ENCODE measurements around the gene AKT1S1. TPM values are rescaled to one million over a fixed set of nuclear protein-coding genes. Genes with fewer than 3 reads are reported as not detected.
A peak's percentile ranks its signal among the peaks of the same experiment; 100 is the strongest.

Gene AKT1S1
- total RNA-seq, 2 donors from 2014 or later: 19.2 to 33.8 TPM

GRCh38 chr19:49847731-49848696 is 29.1 kb downstream of the AKT1S1 start:
- H3K36me3 Mint-ChIP-seq (ENCODE audit: low read depth): no peaks in the 10 kb centered on the region
- H3K27me3 Mint-ChIP-seq: no peaks in the 10 kb centered on the region
- no peaks in the 10 kb centered on the region for H3K9me3 ChIP-seq (ENCODE audit: control insufficient read depth, low read length, poor library complexity, severe bottlenecking)
- ATAC-seq (no peak), DNase-seq (no peak)
- no peak overlapping the region for H3K27ac Mint-ChIP-seq
- H3K4me3 Mint-ChIP-seq: no peak overlapping the region
- H3K4me1 Mint-ChIP-seq: peaks cover 16% of the 10 kb centered on the region

- DNase-seq: no peak
- no peaks in the 10 kb centered on the region for H3K27me3 Mint-ChIP-seq
- no peak for ATAC-seq
- no peak overlapping the region for H3K27ac Mint-ChIP-seq
- H3K36me3 Mint-ChIP-seq (ENCODE audit: low read depth): no peaks in the 10 kb centered on the region
- H3K4me1 Mint-ChIP-seq: peaks cover 7% of the 10 kb centered on the region
- no peaks in the 10 kb centered on the region for H3K9me3 ChIP-seq (ENCODE audit: control insufficient read depth, low read length, poor library complexity, severe bottlenecking)
- H3K4me3 Mint-ChIP-seq: no peak overlapping the region
Measured at GRCh38 chr19:49846408-49846807, 30.7 kb downstream of the AKT1S1 start.

GRCh38 chr19:49845414-49845813 is 31.7 kb downstream of the AKT1S1 start:
- H3K9me3 ChIP-seq (ENCODE audit: control insufficient read depth, low read length, poor library complexity, severe bottlenecking): no peaks in the 10 kb centered on the region
- ATAC-seq (no peak), DNase-seq (no peak)
- H3K27me3 Mint-ChIP-seq: no peaks in the 10 kb centered on the region
- H3K36me3 Mint-ChIP-seq (ENCODE audit: low read depth): no peaks in the 10 kb centered on the region
- H3K27ac Mint-ChIP-seq: no peak overlapping the region
- H3K4me1 Mint-ChIP-seq: peaks cover 10% of the 10 kb centered on the region
- no peak overlapping the region for H3K4me3 Mint-ChIP-seq

- ATAC-seq (no peak), DNase-seq (no peak)
- Mint-ChIP-seq H3K4me3 (no peak overlapping the region), H3K27me3 (no peaks in the 10 kb centered on the region), H3K4me1 (peaks cover 4% of the 10 kb centered on the region), H3K36me3 (ENCODE audit: low read depth) (no peaks in the 10 kb centered on the region), H3K27ac (no peak overlapping the region)
- H3K9me3 ChIP-seq (ENCODE audit: control insufficient read depth, low read length, poor library complexity, severe bottlenecking): no peaks in the 10 kb centered on the region
Measured at GRCh38 chr19:49844138-49845095, 32.7 kb downstream of the AKT1S1 start.

GRCh38 chr19:49843265-49843664 is 33.9 kb downstream of the AKT1S1 start:
- DNase-seq (no peak), ATAC-seq (peak; percentile 70)
- H3K4me1 Mint-ChIP-seq: peaks cover 4% of the 10 kb centered on the region
- peaks cover 6% of the 10 kb centered on the region for H3K36me3 Mint-ChIP-seq (ENCODE audit: low read depth)
- H3K4me3 Mint-ChIP-seq: no peak overlapping the region
- H3K27ac Mint-ChIP-seq: no peak overlapping the region
- H3K27me3 Mint-ChIP-seq: no peaks in the 10 kb centered on the region
- no peaks in the 10 kb centered on the region for H3K9me3 ChIP-seq (ENCODE audit: control insufficient read depth, low read length, poor library complexity, severe bottlenecking)

GRCh38 chr19:49840736-49841249 is 36.4 kb downstream of the AKT1S1 start:
- H3K36me3 Mint-ChIP-seq (ENCODE audit: low read depth): peaks cover 9% of the 10 kb centered on the region
- peak overlapping the region; percentile 24 for H3K27ac Mint-ChIP-seq
- peaks cover 2% of the 10 kb centered on the region for H3K4me1 Mint-ChIP-seq
- no peak for DNase-seq
- no peak overlapping the region for H3K4me3 Mint-ChIP-seq
- no peaks in the 10 kb centered on the region for H3K27me3 Mint-ChIP-seq
- no peaks in the 10 kb centered on the region for H3K9me3 ChIP-seq (ENCODE audit: control insufficient read depth, low read length, poor library complexity, severe bottlenecking)
- ATAC-seq: no peak

GRCh38 chr19:49840321-49840720 is 36.8 kb downstream of the AKT1S1 start:
- DNase-seq: no peak
- H3K4me1 Mint-ChIP-seq: peaks cover 2% of the 10 kb centered on the region
- no peak overlapping the region for H3K4me3 Mint-ChIP-seq
- H3K36me3 Mint-ChIP-seq (ENCODE audit: low read depth): peaks cover 9% of the 10 kb centered on the region
- no peaks in the 10 kb centered on the region for H3K9me3 ChIP-seq (ENCODE audit: control insufficient read depth, low read length, poor library complexity, severe bottlenecking)
- ATAC-seq: no peak
- peak overlapping the region; percentile 8 for H3K27ac Mint-ChIP-seq
- no peaks in the 10 kb centered on the region for H3K27me3 Mint-ChIP-seq

- peaks cover 3% of the 10 kb centered on the region for H3K4me1 Mint-ChIP-seq
- DNase-seq (no peak), ATAC-seq (no peak)
- no peak overlapping the region for H3K4me3 Mint-ChIP-seq
- no peaks in the 10 kb centered on the region for H3K27me3 Mint-ChIP-seq
- H3K27ac Mint-ChIP-seq: peak overlapping the region; percentile 8
- no peaks in the 10 kb centered on the region for H3K9me3 ChIP-seq (ENCODE audit: control insufficient read depth, low read length, poor library complexity, severe bottlenecking)
- peaks cover 13% of the 10 kb centered on the region for H3K36me3 Mint-ChIP-seq (ENCODE audit: low read depth)
Measured at GRCh38 chr19:49839713-49840112, 37.4 kb downstream of the AKT1S1 start.

GRCh38 chr19:49838885-49839588 is 38.1 kb downstream of the AKT1S1 start:
- H3K9me3 ChIP-seq (ENCODE audit: control insufficient read depth, low read length, poor library complexity, severe bottlenecking): no peaks in the 10 kb centered on the region
- Mint-ChIP-seq H3K4me1 (peaks cover 4% of the 10 kb centered on the region), H3K4me3 (no peak overlapping the region), H3K36me3 (ENCODE audit: low read depth) (peaks cover 14% of the 10 kb centered on the region), H3K27ac (no peak overlapping the region), H3K27me3 (no peaks in the 10 kb centered on the region)
- ATAC-seq (no peak), DNase-seq (no peak)

- Mint-ChIP-seq H3K27me3 (no peaks in the 10 kb centered on the region), H3K36me3 (ENCODE audit: low read depth) (peaks cover 14% of the 10 kb centered on the region), H3K27ac (peak overlapping the region; percentile 85), H3K4me3 (no peak overlapping the region), H3K4me1 (peaks cover 5% of the 10 kb centered on the region)
- ATAC-seq (no peak), DNase-seq (no peak)
- no peaks in the 10 kb centered on the region for H3K9me3 ChIP-seq (ENCODE audit: control insufficient read depth, low read length, poor library complexity, severe bottlenecking)
Measured at GRCh38 chr19:49837425-49837824, 39.7 kb downstream of the AKT1S1 start.

- DNase-seq: no peak
- no peak overlapping the region for H3K4me3 Mint-ChIP-seq
- peaks cover 14% of the 10 kb centered on the region for H3K36me3 Mint-ChIP-seq (ENCODE audit: low read depth)
Measured at GRCh38 chr19:49837009-49837310, 40.2 kb downstream of the AKT1S1 start.

GRCh38 chr19:49836176-49837008 is 40.8 kb downstream of the AKT1S1 start:
- no peaks in the 10 kb centered on the region for H3K9me3 ChIP-seq (ENCODE audit: control insufficient read depth, low read length, poor library complexity, severe bottlenecking)
- Mint-ChIP-seq H3K27ac (peak overlapping the region; percentile 85), H3K27me3 (no peaks in the 10 kb centered on the region), H3K4me3 (no peak overlapping the region), H3K36me3 (ENCODE audit: low read depth) (peaks cover 14% of the 10 kb centered on the region), H3K4me1 (peaks cover 10% of the 10 kb centered on the region)
- no peak for DNase-seq
- no peak for ATAC-seq

More at GRCh38 chr19:49837009-49837310, 40.2 kb downstream of the AKT1S1 start:
- no peak for ATAC-seq
- no peaks in the 10 kb centered on the region for H3K9me3 ChIP-seq (ENCODE audit: control insufficient read depth, low read length, poor library complexity, severe bottlenecking)
- peaks cover 8% of the 10 kb centered on the region for H3K4me1 Mint-ChIP-seq
- peak overlapping the region; percentile 85 for H3K27ac Mint-ChIP-seq
- no peaks in the 10 kb centered on the region for H3K27me3 Mint-ChIP-seq
